GM12878 (cell line): ENCODE data around the gene USP11.

ENCODE experiments used
- BHLHE40 ChIP-seq, 2 experiments: fragments of 450-650 bp in 1 of 2; IDR thresholded peaks; 2 replicates each; pipeline ENCODE4 v1.6.1; 2011 to 2017; ENCODE audit warnings: low read depth in 2 of 2, borderline replicate concordance in 1 of 2, improper control_type of control experiment in 1 of 2, low read length in 1 of 2, mild to moderate bottlenecking in 1 of 2
- CBX5 ChIP-seq: sonication (generic); IDR thresholded peaks from 2 replicates; pipeline ENCODE4 v1.6.1; 2016; ENCODE audit warnings: low read depth, moderate library complexity, mild to moderate bottlenecking, inconsistent platforms
- CEBPB ChIP-seq, 2 experiments: fragments of 150-350 bp in 1 of 2; IDR thresholded peaks; 2 replicates each; pipeline ENCODE4 v1.6.1; 2012 to 2014; ENCODE audit warnings: low read depth in 2 of 2, low read length in 2 of 2, borderline replicate concordance in 1 of 2, inconsistent platforms in 1 of 2
- EZH2 ChIP-seq: IDR thresholded peaks from 2 replicates; pipeline ENCODE4 v1.6.1; 2012; ENCODE audit warnings: low read depth, mild to moderate bottlenecking, control low read depth, inconsistent platforms, low read length, borderline replicate concordance; ENCODE audit not compliant: control insufficient read depth
- HDAC2 ChIP-seq: fragments of 200-600 bp; sonication (generic); IDR thresholded peaks from 2 replicates; pipeline ENCODE4 v1.6.1; 2017
- LARP7 ChIP-seq: fragments of 450-650 bp; IDR thresholded peaks from 2 replicates; pipeline ENCODE4 v1.6.1; 2017; ENCODE audit warnings: mild to moderate bottlenecking
- MEF2A ChIP-seq: IDR thresholded peaks from 2 replicates; pipeline ENCODE4 v1.6.1; 2011; ENCODE audit warnings: low read depth, mild to moderate bottlenecking, low read length, moderate library complexity; ENCODE audit not compliant: insufficient read depth
- POLR2A ChIP-seq: IDR thresholded peaks from 2 replicates; pipeline ENCODE4 v1.6.1; 2011; ENCODE audit warnings: low read depth, mild to moderate bottlenecking, low read length
- POLR2AphosphoS5 ChIP-seq: IDR thresholded peaks from 2 replicates; pipeline ENCODE4 v1.6.1; 2011; ENCODE audit warnings: mild to moderate bottlenecking, low read length, inconsistent platforms
- REST ChIP-seq: IDR thresholded peaks from 2 replicates; pipeline ENCODE4 v1.6.1; 2012; ENCODE audit warnings: mild to moderate bottlenecking, low read depth, low read length
- TAF1 ChIP-seq: IDR thresholded peaks from 2 replicates; pipeline ENCODE4 v1.6.1; 2011; ENCODE audit warnings: mild to moderate bottlenecking, low read depth, low read length, borderline replicate concordance
- USF1 ChIP-seq: IDR thresholded peaks from 2 replicates; pipeline ENCODE4 v1.6.1; 2011; ENCODE audit warnings: borderline replicate concordance, low read depth, mild to moderate bottlenecking, moderate library complexity, mixed read lengths, low read length; ENCODE audit not compliant: insufficient read depth; ENCODE audit errors: extremely low read length
- TF ChIP-seq, protein P1 (sequence below), 3 experiments: IDR thresholded peaks in 2 of 3; conservative IDR thresholded peaks in 1 of 3; 2 replicates each; pipeline ENCODE4 v1.5.1; 2011; ENCODE audit warnings: low read depth in 3 of 3, low read length in 3 of 3, mild to moderate bottlenecking in 3 of 3, control low read depth in 2 of 3, moderate library complexity in 2 of 3, inconsistent platforms in 1 of 3, mixed read lengths in 1 of 3; ENCODE audit not compliant: control insufficient read depth in 2 of 3, insufficient read depth in 1 of 3; ENCODE audit errors: extremely low read depth in 1 of 3
- TF ChIP-seq, protein P2 (sequence below): fragments of 450-650 bp; IDR thresholded peaks from 2 replicates; pipeline ENCODE4 v1.6.1; 2017; ENCODE audit warnings: mild to moderate bottlenecking

GRCh38 chrX:47242321-47242720 lies 9.5 kb downstream of the USP11 start:
- no peak for TF ChIP-seq LARP7
- TF ChIP-seq EZH2: no peak
- TF ChIP-seq CBX5: no peak
- no peak for TF ChIP-seq USF1
- TF ChIP-seq CEBPB (IDR thresholded peaks at IDR 0.05; ENCODE audit: borderline replicate concordance in 1 of 2, low read depth in 2 of 2, low read length in 2 of 2): no peak
- TF ChIP-seq, protein P1, sequence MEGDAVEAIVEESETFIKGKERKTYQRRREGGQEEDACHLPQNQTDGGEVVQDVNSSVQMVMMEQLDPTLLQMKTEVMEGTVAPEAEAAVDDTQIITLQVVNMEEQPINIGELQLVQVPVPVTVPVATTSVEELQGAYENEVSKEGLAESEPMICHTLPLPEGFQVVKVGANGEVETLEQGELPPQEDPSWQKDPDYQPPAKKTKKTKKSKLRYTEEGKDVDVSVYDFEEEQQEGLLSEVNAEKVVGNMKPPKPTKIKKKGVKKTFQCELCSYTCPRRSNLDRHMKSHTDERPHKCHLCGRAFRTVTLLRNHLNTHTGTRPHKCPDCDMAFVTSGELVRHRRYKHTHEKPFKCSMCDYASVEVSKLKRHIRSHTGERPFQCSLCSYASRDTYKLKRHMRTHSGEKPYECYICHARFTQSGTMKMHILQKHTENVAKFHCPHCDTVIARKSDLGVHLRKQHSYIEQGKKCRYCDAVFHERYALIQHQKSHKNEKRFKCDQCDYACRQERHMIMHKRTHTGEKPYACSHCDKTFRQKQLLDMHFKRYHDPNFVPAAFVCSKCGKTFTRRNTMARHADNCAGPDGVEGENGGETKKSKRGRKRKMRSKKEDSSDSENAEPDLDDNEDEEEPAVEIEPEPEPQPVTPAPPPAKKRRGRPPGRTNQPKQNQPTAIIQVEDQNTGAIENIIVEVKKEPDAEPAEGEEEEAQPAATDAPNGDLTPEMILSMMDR (IDR thresholded peaks at IDR 0.05 in 2 of 3, conservative IDR thresholded peaks at IDR 0.05 in 1 of 3; ENCODE audit: control insufficient read depth in 2 of 3, extremely low read depth in 1 of 3, insufficient read depth in 1 of 3, low read depth in 3 of 3, low read length in 3 of 3): no peak
- TF ChIP-seq TAF1: no peak
- no peak for TF ChIP-seq POLR2AphosphoS5
- TF ChIP-seq HDAC2: no peak
- TF ChIP-seq, protein P2, sequence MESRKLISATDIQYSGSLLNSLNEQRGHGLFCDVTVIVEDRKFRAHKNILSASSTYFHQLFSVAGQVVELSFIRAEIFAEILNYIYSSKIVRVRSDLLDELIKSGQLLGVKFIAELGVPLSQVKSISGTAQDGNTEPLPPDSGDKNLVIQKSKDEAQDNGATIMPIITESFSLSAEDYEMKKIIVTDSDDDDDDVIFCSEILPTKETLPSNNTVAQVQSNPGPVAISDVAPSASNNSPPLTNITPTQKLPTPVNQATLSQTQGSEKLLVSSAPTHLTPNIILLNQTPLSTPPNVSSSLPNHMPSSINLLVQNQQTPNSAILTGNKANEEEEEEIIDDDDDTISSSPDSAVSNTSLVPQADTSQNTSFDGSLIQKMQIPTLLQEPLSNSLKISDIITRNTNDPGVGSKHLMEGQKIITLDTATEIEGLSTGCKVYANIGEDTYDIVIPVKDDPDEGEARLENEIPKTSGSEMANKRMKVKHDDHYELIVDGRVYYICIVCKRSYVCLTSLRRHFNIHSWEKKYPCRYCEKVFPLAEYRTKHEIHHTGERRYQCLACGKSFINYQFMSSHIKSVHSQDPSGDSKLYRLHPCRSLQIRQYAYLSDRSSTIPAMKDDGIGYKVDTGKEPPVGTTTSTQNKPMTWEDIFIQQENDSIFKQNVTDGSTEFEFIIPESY: no peak
- TF ChIP-seq BHLHE40 (IDR thresholded peaks at IDR 0.05; ENCODE audit: borderline replicate concordance in 1 of 2, low read depth in 2 of 2, low read length in 1 of 2): no peak
- TF ChIP-seq REST: no peak
- no peak for TF ChIP-seq MEF2A
- TF ChIP-seq POLR2A: no peak
